Natural killer cell (primary cell): ENCODE measurements around the gene OR5B3. TPM values are rescaled to one million over a fixed set of nuclear protein-coding genes. Genes with fewer than 3 reads are reported as not detected.

Experiments
- ATAC-seq, 3 donors: fragments of 150-1000 bp in 2 of 3; fragments of 200-7000 bp in 1 of 3; cut with Tn5 transposase; 1 replicate in 1 of 3; 2 replicates in 2 of 3; pipeline ENCODE4 v1.10.0; 2021; ENCODE audit warnings: mild to moderate bottlenecking in 2 of 3, moderate library complexity in 2 of 3
- DNase-seq, 2 donors: peaks; one replicate each; pipeline versions ENCODE4 v3.0.0 to v3.0.0-alpha.2; 2013 to 2021; ENCODE audit warnings: mixed read lengths in 1 of 2
- H3K27ac ChIP-seq: one replicate; pipeline ENCODE4 v1.5.1; 2013; ENCODE audit warnings: mild to moderate bottlenecking, low read length
- H3K27me3 ChIP-seq: one replicate; pipeline ENCODE4 v1.6.1; 2013; ENCODE audit warnings: low read length; ENCODE audit not compliant: control insufficient read depth, insufficient read depth
- H3K36me3 ChIP-seq: one replicate; pipeline ENCODE4 v1.6.1; 2013; ENCODE audit warnings: low read length; ENCODE audit not compliant: control insufficient read depth, insufficient read depth
- H3K4me1 ChIP-seq: one replicate; pipeline ENCODE4 v1.6.1; 2013; ENCODE audit warnings: low read length; ENCODE audit not compliant: control insufficient read depth, insufficient read depth
- H3K4me3 ChIP-seq: one replicate; pipeline ENCODE4 v1.5.1; 2013; ENCODE audit warnings: low read length
- H3K9me3 ChIP-seq: one replicate; pipeline ENCODE4 v1.6.1; 2013; ENCODE audit warnings: low read length; ENCODE audit not compliant: control insufficient read depth, insufficient read depth
- H3K27ac Mint-ChIP-seq, 2 donors: one replicate each; pipeline ENCODE4 v1.8.0; 2022; ENCODE audit warnings: mild to moderate bottlenecking in 2 of 2, mixed read lengths in 2 of 2, moderate library complexity in 1 of 2
- H3K27me3 Mint-ChIP-seq, 2 donors: one replicate each; pipeline ENCODE4 v1.8.0; 2022; ENCODE audit warnings: low read depth in 2 of 2, mixed read lengths in 2 of 2
- H3K36me3 Mint-ChIP-seq: one replicate; pipeline ENCODE4 v1.8.0; 2022; ENCODE audit warnings: mixed read lengths
- H3K4me1 Mint-ChIP-seq, 2 donors: one replicate each; pipeline ENCODE4 v1.8.0; 2022; ENCODE audit warnings: mixed read lengths in 2 of 2
- H3K4me3 Mint-ChIP-seq: one replicate; pipeline ENCODE4 v1.8.0; 2022; ENCODE audit warnings: mild to moderate bottlenecking, moderate library complexity, mixed read lengths
- H3K9me3 Mint-ChIP-seq, 2 donors: one replicate each; pipeline ENCODE4 v1.8.0; 2022; ENCODE audit warnings: mixed read lengths in 2 of 2
- CTCF ChIP-seq: fragments of 200-600 bp; IDR thresholded peaks from one replicate; pipeline ENCODE4 v1.8.0; 2022; ENCODE audit warnings: antibody characterized with exemption
- WGBS: methylation state at CpG from one replicate; pipeline ENCODE4 v1.1.7; 2013; ENCODE audit warnings: missing lambda C conversion rate; ENCODE audit not compliant: insufficient coverage; 5-methylcytosine and 5-hydroxymethylcytosine counted together
- intact Hi-C: fragments of 100-400 bp; cut with micrococcal nuclease; formaldehyde crosslinking; loops from one replicate; pipeline ENCODE4 v1.14.2; 2022
- total RNA-seq, 4 donors: library from RNA; stranded (reverse); fragments of 120-200 nt in 1 of 4; gene quantifications; one replicate each; pipeline versions ENCODE4 v1.2.3 to v1.2.4, GENCODE V29; 2013 to 2022

Gene OR5B3
- total RNA-seq, 3 donors from 2014 or later (not counting 1 experiment from before 2014, with no cell fraction given), result not detected

DNA sequence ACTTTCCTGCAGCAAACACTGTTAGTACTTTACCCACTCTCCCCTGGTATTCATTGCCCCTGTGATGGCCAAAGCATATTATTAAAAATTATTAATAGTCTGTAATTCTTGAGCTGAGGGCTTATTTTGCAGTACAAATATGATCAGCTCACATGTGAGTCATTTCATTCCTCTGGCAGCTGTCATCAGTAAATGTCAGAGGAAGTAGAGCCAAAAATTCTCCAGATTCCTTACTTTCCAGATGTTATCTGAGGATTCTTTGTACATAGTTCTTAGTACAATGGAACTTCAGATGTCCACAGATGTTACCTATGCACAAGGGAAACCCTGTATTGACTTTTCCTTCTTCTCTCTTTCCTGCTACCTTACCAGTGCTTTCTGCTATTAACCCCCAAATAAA is 12.5 kb downstream of the OR5B3 start:
- Histone ChIP-seq H3K27me3 (no peaks in the 10 kb centered on the region), H3K36me3 (no peaks in the 10 kb centered on the region), H3K4me1 (no peaks in the 10 kb centered on the region), H3K9me3 (no peaks in the 10 kb centered on the region), H3K4me3 (no peak overlapping the region), H3K27ac (no peak overlapping the region)
- Mint-ChIP-seq H3K4me1 (no peaks in the 10 kb centered on the region), H3K36me3 (no peaks in the 10 kb centered on the region), H3K9me3 (peaks cover 2 to 5% of the 10 kb centered on the region in 2 donors), H3K4me3 (no peak overlapping the region), H3K27ac (no peak overlapping the region), H3K27me3 (peaks cover 5 to 9% of the 10 kb centered on the region in 2 donors)
- intact Hi-C loops, result no loop called here
- DNase-seq (no peak), ATAC-seq (no peak)
- no peak for TF ChIP-seq CTCF

DNA sequence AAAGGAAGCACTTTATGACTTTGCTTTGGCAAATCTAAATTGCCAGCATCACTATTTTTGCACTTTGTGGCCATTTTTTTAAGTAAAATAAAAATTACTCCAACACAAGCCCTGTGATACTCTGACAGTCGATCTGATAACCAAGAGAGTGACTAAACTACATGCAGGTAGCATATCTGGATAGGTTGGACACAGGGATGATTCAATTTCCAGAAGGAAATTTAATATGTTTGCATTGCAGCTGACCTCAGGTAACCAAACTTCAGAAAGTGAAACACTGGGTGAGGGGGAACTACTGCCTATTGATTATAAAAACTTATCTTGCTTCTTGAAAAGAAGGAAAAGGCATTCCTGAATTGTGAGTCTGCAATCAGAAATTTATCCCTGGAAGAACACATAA is 13.9 kb downstream of the OR5B3 start:
- peaks cover 2 to 5% of the 10 kb centered on the region in 2 donors for H3K9me3 Mint-ChIP-seq
- Histone ChIP-seq H3K27ac (no peak overlapping the region), H3K4me3 (no peak overlapping the region), H3K4me1 (no peaks in the 10 kb centered on the region), H3K36me3 (no peaks in the 10 kb centered on the region), H3K9me3 (no peaks in the 10 kb centered on the region), H3K27me3 (no peaks in the 10 kb centered on the region)
- H3K4me1 Mint-ChIP-seq, result no peaks in the 10 kb centered on the region
- 63% methylated on average over 1 of the region's 1 CpG for WGBS
- no peak overlapping the region for H3K27ac Mint-ChIP-seq
- ATAC-seq (no peak), DNase-seq (no peak)
- no peak overlapping the region for H3K4me3 Mint-ChIP-seq
- no peaks in the 10 kb centered on the region for H3K36me3 Mint-ChIP-seq
- peaks cover 2 to 9% of the 10 kb centered on the region in 2 donors for H3K27me3 Mint-ChIP-seq
- intact Hi-C loops, result no loop called here
- no peak for TF ChIP-seq CTCF

DNA sequence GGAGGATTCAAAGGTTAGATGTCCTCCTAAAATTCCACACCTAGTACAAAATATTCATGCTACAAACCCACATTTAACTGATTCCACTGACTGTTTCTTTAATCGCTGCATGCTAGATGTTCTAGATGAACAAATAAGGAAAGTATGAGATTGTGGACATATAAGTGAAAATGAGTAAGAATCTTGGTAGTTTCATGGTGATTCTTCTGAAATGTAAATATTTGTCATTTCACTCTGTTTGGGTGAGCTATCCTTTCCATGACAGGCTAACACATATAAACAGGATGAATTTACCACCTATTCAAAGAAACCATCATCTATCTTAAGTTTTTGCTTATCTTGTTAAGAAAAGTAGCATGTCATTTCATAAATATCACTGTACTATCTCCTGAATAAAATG is 14.8 kb downstream of the OR5B3 start:
- DNase-seq, result no peak
- Histone ChIP-seq H3K9me3 (no peaks in the 10 kb centered on the region), H3K27ac (no peak overlapping the region), H3K36me3 (no peaks in the 10 kb centered on the region), H3K4me3 (no peak overlapping the region), H3K4me1 (no peaks in the 10 kb centered on the region), H3K27me3 (no peaks in the 10 kb centered on the region)
- no peak for TF ChIP-seq CTCF
- H3K4me3 Mint-ChIP-seq, result no peak overlapping the region
- ATAC-seq, result no peak
- intact Hi-C loops, result no loop called here
- H3K27ac Mint-ChIP-seq, result no peak overlapping the region
- peaks cover 2 to 9% of the 10 kb centered on the region in 2 donors for H3K27me3 Mint-ChIP-seq
- H3K36me3 Mint-ChIP-seq, result no peaks in the 10 kb centered on the region
- H3K4me1 Mint-ChIP-seq, result no peaks in the 10 kb centered on the region
- peaks cover 2 to 5% of the 10 kb centered on the region in 2 donors for H3K9me3 Mint-ChIP-seq
- no CpG with 5 or more reads among the region's 1 CpG for WGBS

DNA sequence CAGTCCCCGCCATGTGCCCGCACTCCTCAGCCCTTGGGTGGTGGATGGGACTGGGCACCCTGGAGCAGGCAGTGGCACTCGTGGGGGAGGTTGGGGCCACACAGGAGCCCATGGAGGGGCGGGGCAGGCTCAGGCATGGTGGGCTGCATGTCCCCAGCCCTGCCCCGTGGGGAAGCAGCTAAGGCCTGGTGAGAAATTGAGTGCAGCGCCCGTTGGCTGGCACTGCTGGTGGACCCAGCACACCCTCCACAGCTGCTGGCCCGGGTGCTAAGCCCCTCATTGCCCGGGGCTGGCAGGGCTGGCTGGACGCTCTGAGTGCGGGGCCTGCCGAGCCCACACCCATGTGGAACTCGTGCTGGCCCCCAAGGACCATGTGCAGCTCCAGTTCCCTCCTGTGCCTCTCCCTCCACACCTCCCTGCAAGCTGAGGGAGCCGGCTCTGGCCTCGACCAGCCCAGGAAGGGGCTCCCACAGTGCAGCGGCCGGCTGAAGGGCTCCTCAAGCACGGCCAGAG is 16.1 kb downstream of the OR5B3 start:
- no peak for DNase-seq
- 84% methylated on average over 18 of the region's 18 CpGs for WGBS
- intact Hi-C loops, result no loop called here

More for the DNA sequence above, 16.1 kb downstream of the OR5B3 start:
- H3K9me3 ChIP-seq, result no peaks in the 10 kb centered on the region
- H3K27me3 ChIP-seq, result no peaks in the 10 kb centered on the region
- Mint-ChIP-seq H3K4me3 (no peak overlapping the region), H3K27ac (no peak overlapping the region), H3K9me3 (peaks cover 5% of the 10 kb centered on the region in 2 donors), H3K27me3 (peaks cover 2 to 9% of the 10 kb centered on the region in 2 donors), H3K36me3 (no peaks in the 10 kb centered on the region), H3K4me1 (no peaks in the 10 kb centered on the region)
- no peak for ATAC-seq
- no peaks in the 10 kb centered on the region for H3K36me3 ChIP-seq
- no peak overlapping the region for H3K27ac ChIP-seq
- H3K4me3 ChIP-seq, result no peak overlapping the region
- no peak for TF ChIP-seq CTCF
- H3K4me1 ChIP-seq, result no peaks in the 10 kb centered on the region
